Right atrium auricular region (tissue), 2 donors: ENCODE measurements around the gene STUM. TPM values are rescaled to one million over a fixed set of nuclear protein-coding genes. Genes with fewer than 3 reads are reported as not detected.

ENCODE experiments used
- DNase-seq: peaks from one replicate; pipeline ENCODE4 v3.0.0-alpha.2; 2019; ENCODE audit warnings: low spot score
- H3K27ac ChIP-seq, 2 donors: fragments of 200-600 bp; sonication (generic); 1 replicate in 1 of 2; 2 replicates in 1 of 2; pipeline ENCODE4 v1.5.1; 2016 to 2019
- H3K27me3 ChIP-seq, 2 donors: fragments of 200-600 bp; sonication (generic); one replicate each; pipeline versions ENCODE4 v1.5.1 to v1.6.0; 2017 to 2019
- H3K36me3 ChIP-seq: fragments of 200-600 bp; sonication (generic); one replicate; pipeline ENCODE4 v1.5.1; 2016
- H3K4me1 ChIP-seq, 2 donors: fragments of 200-600 bp; sonication (generic); one replicate each; pipeline versions ENCODE4 v1.5.1 to v1.6.0; 2017 to 2019
- H3K4me3 ChIP-seq, 2 donors: fragments of 200-600 bp; sonication (generic); 1 replicate in 1 of 2; 2 replicates in 1 of 2; pipeline ENCODE4 v1.5.1; 2017 to 2019; ENCODE audit warnings: mild to moderate bottlenecking in 1 of 2, moderate library complexity in 1 of 2
- H3K9me3 ChIP-seq, 2 donors: fragments of 200-600 bp; sonication (generic); one replicate each; pipeline ENCODE4 v1.5.1; 2019
- CTCF ChIP-seq, 2 donors: fragments of 200-600 bp; sonication (generic); IDR thresholded peaks; one replicate each; pipeline ENCODE4 v1.5.1; 2019; ENCODE audit warnings: antibody characterized with exemption in 2 of 2
- total RNA-seq, 2 donors: library from RNA; depleted of rRNA; stranded (reverse); fragments of >200 nt; gene quantifications; one replicate each; pipeline ENCODE4 v1.1.0, GENCODE V29; 2016

Gene STUM
- total RNA-seq, 2 donors from 2014 or later: 0.43 to 0.70 TPM

- Histone ChIP-seq H3K27me3 (no peaks in the 10 kb centered on the region), H3K36me3 (peaks cover 20% of the 10 kb centered on the region), H3K4me1 (peaks cover 0 to 43% of the 10 kb centered on the region in 2 donors), H3K4me3 (no peak overlapping the region), H3K9me3 (no peaks in the 10 kb centered on the region), H3K27ac (no peak overlapping the region)
- DNase-seq: no peak
- no peak for TF ChIP-seq CTCF (IDR thresholded peaks at IDR 0.05)
These were observed 102.6 kb downstream of the STUM start for GRCh38 chr1:226651041-226651731.

- Histone ChIP-seq H3K27ac (no peak overlapping the region), H3K36me3 (peaks cover 15% of the 10 kb centered on the region), H3K4me3 (no peak overlapping the region), H3K4me1 (peaks cover 0 to 43% of the 10 kb centered on the region in 2 donors), H3K9me3 (no peaks in the 10 kb centered on the region), H3K27me3 (no peaks in the 10 kb centered on the region)
- TF ChIP-seq CTCF (IDR thresholded peaks at IDR 0.05): no peak
- DNase-seq: no peak
These were observed 103.2 kb downstream of the STUM start for GRCh38 chr1:226651732-226652105.

- H3K4me3 ChIP-seq: no peak overlapping the region
- H3K27ac ChIP-seq: no peak overlapping the region
- no peaks in the 10 kb centered on the region for H3K27me3 ChIP-seq
- peaks cover 6% of the 10 kb centered on the region for H3K36me3 ChIP-seq
- peaks cover 0 to 48% of the 10 kb centered on the region in 2 donors for H3K4me1 ChIP-seq
- no peaks in the 10 kb centered on the region for H3K9me3 ChIP-seq
- DNase-seq: no peak
- TF ChIP-seq CTCF (IDR thresholded peaks at IDR 0.05): no peak
These were observed 104.0 kb downstream of the STUM start for GRCh38 chr1:226652613-226653012.

- H3K9me3 ChIP-seq: no peaks in the 10 kb centered on the region
- no peak for TF ChIP-seq CTCF (IDR thresholded peaks at IDR 0.05)
- no peak overlapping the region for H3K4me3 ChIP-seq
- peaks cover 0 to 56% of the 10 kb centered on the region in 2 donors for H3K4me1 ChIP-seq
- no peaks in the 10 kb centered on the region for H3K27me3 ChIP-seq
- H3K36me3 ChIP-seq: no peaks in the 10 kb centered on the region
- H3K27ac ChIP-seq: peak overlapping the region in 1 of 2 donors; percentile 34
- DNase-seq: no peak
These were observed 104.9 kb downstream of the STUM start for GRCh38 chr1:226653311-226653921.

- H3K4me1 ChIP-seq: peaks cover 0 to 64% of the 10 kb centered on the region in 2 donors
- DNase-seq: no peak
- TF ChIP-seq CTCF (IDR thresholded peaks at IDR 0.05): no peak
These were observed 105.6 kb downstream of the STUM start for GRCh38 chr1:226654046-226654667.

More at GRCh38 chr1:226654046-226654667, 105.6 kb downstream of the STUM start:
- no peaks in the 10 kb centered on the region for H3K36me3 ChIP-seq
- H3K9me3 ChIP-seq: no peaks in the 10 kb centered on the region
- peak overlapping the region; percentile 34 to 84 for H3K27ac ChIP-seq
- H3K4me3 ChIP-seq: no peak overlapping the region
- no peaks in the 10 kb centered on the region for H3K27me3 ChIP-seq
